Activated CD4-positive, alpha-beta T cell treated with anti-CD3 and anti-CD28 coated beads, Interleukin-2, Interleukin-4, amounts not matched to agents 100 ng/mL and 50 ng/mL, durations not matched to agents 16 hours and 8 hours (primary cell): ENCODE data around the gene CDH13.

Experiments used
- DNase-seq: peaks from one replicate; pipeline ENCODE4 v3.0.0-alpha.2; 2020; ENCODE audit warnings: low spot score

CDH13 gene

DNA sequence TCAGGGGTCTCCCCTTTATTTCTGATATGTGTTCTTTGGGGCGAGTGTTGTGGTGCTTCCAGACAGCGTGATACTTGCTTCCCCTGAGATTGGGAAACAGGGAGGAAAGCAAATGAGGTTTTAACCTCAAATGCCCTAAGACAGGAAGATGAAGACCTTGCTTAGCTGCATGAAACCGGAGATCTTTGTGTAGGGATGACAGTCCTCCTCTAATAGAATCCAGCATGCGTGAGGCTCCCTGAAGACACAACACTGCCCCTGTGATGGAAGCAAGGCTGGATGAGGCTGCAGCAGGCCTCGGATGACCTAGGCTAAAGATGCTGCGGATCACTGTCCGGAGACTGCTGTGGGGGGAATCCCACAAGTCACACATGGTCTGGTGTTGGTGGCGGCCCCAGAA lies 491.0 kb downstream of the CDH13 start:
- DNase-seq = no peak

- DNase-seq = no peak
Measured at GRCh38 chr16:83118365-83118764, 491.6 kb downstream of the CDH13 start.

- no peak for DNase-seq
Measured at GRCh38 chr16:83125999-83126568, 499.3 kb downstream of the CDH13 start.

DNA sequence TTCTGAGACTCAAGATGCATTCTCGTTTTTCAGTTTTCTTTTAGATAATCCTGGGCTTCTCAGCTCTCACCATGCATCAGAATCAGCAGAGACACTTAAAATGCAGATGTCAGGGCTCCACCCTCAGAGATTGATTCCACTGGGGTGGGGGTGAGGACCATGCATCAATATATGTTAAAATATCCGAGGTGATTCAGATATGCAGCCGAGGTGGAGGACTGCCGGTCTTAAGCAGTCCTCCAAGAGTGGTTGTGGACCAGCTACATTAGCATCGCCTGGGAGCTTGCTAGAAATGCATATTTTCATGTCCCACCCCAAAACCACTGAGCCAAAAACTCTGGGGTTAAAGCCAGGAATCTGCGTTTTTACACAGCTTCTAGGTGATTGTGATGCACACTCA lies 501.3 kb downstream of the CDH13 start:
- DNase-seq = no peak

DNA sequence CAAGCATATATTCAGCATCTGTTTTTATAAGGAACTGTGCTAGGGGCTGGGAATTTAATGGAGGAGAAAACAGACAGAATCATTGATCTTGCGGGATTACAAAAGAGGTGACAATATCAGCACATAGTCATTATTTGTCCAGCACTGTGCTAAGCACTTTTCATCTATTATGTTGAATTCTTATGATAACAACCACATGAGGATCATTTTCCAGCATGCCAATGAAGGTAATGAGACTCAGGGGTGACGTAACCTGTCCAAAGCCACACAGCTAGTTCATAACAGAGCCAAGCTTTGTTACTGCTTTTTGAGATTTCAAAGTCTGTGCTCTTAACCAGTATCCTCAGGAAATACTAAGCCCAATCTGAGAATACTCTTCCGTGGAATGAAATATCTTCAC lies 503.3 kb downstream of the CDH13 start:
- no peak for DNase-seq

DNA sequence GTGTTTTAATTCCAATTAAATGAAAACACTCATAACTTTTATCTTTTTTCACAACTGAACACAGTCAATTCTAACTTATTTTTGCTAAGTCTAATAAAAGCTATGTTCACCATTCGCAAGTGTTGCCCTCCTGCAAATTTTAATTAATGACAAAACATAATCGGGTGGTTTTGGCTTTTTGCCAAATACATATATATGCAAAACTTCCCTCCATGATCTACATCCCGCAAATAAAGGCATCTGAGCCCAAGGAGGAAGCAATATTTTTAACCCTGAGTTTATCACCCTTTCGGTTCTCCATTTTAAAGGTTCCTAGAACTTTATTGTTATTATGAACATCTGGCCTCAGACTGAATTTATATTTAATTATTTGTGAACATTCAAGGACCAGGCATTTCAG lies 507.9 kb downstream of the CDH13 start:
- DNase-seq = no peak

GRCh38 chr16:83136419-83136818 lies 509.6 kb downstream of the CDH13 start:
- DNase-seq = no peak

GRCh38 chr16:83136924-83137323 lies 510.2 kb downstream of the CDH13 start:
- no peak for DNase-seq

DNA sequence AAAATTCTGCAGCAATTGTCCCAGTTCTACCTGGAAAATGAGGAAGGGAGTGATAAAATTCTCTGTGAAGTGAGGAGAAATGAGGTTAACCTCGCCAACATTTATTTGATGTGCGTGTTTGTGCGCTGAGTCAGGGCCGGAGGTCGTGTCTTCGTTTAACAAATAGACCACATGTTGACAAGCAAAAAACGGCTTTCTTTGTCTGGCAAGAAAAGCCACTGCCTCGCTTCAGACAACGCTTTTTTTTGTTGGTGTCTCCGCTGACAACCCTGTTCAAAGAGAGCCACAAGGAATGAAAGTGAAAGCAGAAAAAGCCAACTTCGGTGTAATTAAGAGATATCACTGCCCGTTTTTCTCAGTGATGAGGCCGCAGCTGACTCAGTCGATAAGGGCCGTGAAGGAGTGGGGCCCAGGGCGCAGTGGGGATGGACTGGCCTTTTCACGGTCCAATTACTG lies 510.6 kb downstream of the CDH13 start:
- peak; percentile 36 for DNase-seq

GRCh38 chr16:83137894-83138293 lies 511.1 kb downstream of the CDH13 start:
- DNase-seq = no peak

DNA sequence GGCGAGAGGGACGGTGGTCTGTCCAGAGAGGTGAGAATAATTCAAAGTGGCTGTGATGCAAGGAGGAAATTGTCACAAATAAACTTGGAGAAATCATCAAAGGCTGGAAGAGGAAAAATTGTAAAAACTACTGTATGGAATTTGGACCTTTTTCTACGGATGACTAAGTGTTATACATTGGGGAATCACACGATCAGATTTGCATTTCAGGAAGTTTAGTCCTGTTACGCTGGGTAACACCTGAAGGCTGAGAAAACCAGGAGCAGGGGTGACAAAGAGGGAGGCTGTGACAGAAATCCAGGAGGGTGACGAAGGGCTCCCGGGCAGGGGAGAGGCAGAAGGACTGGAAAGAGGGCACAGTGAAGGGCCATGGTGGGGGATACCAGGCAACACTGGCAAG lies 511.7 kb downstream of the CDH13 start:
- DNase-seq = no peak

- no peak for DNase-seq
Measured at GRCh38 chr16:83138976-83139690, 512.4 kb downstream of the CDH13 start.

GRCh38 chr16:83143788-83144187 lies 517.0 kb downstream of the CDH13 start:
- DNase-seq = no peak

GRCh38 chr16:83145297-83145696 lies 518.5 kb downstream of the CDH13 start:
- no peak for DNase-seq

- DNase-seq = no peak
Measured at GRCh38 chr16:83147244-83147643, 520.5 kb downstream of the CDH13 start.

DNA sequence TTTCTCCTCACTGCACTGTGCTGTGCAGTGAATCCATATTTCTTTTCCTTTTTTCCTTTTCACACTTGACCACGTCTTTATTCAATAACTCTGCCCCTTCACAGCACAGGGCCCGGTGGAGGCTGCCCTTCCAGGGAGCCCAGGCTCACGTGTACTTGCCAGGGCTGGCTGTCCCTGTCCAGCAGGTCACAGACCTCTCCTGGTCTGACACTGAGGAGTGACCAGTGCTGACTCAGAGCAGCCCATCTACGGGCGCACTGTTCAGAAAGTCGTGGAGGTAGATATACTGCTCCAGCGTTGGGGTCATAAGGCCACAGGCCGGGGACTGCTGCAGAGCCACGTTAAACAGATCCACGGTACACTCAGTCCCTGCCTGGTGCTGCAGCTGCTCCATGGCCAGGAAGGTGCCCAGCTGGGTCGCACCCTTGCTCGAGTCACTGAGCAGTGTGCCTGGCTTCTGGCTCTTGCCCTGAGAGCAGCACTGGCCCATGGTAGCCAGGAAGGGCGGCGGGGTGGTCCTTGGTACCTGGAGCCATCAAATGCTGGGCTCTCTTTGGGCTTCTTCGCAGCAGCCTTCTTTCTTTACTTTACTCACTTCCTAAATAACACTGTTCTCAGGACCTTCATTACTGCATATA lies 531.7 kb downstream of the CDH13 start:
- DNase-seq = no peak

DNA sequence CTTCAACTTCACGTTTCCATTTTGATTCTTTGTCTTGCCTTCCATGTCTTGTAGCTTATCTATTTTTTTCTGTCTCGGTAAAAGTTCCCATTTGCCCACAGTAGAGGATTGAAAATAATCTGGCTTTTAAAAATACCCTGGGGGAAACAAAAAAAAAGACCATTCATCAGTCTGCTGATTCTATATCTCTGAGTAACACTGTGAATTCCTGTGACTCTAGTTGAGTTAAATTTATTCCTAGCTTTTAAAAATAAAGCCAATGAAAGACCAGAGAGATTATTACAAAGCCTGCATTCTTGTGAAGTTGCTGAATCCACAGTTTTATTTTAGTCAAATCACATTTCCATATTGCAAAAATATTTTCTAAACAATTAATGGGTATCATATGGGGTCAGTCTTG lies 532.3 kb downstream of the CDH13 start:
- no peak for DNase-seq

DNA sequence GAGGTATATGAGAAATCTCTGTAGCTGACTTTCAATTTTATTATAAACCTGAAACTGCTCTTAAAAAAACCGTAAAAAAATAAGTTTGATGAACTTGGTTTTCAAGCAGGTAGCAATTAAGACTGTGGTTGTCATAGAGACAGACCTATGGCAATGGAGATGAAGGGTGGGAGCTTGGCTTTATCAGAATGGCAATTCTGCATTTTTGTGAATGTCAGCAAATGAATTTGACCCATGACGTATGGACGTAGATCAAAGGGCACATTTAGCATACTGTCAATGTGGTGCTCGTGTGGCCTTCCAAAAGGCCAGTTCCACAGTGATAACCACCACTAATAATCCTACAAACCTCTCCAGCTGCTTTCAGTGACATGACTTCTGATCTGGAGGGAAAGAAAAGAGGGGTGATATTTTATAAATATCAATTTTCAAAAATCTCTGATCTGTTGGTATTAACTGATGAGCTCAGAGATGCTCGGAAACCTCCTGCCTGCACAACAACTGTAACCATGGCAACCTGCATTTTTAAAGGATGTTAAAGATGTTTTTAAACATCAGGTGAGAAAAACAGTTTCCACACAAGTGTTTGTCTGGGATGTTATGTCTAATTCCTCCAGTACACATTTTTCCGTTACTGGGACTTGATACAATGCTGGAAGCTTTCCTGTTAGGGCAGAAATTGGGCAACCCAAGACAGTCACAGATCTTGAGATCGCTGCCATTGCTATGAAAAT lies 533.7 kb downstream of the CDH13 start:
- DNase-seq = no peak

- DNase-seq = no peak
Measured at GRCh38 chr16:83162791-83163190, 536.0 kb downstream of the CDH13 start.

DNA sequence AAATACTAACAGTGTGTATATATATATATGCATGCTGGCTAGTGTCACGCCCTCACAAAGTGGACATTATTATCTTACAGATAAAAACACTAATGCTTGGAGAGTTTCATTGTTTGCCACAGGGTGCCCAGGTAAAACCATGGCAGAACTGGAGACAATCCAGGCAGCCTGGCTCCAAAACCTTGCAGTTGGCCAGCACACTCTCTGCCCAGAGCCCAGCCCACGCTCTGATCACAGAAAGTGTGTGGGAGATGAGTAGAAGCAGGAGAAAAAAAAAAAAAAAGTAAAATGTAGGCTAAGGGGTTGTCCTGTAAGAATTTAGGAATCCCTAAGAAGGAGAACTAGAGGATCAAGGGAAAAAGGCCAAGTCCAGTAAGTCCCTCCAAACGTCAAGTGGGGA lies 538.0 kb downstream of the CDH13 start:
- no peak for DNase-seq

- no peak for DNase-seq
Measured at GRCh38 chr16:83171396-83171795, 544.6 kb downstream of the CDH13 start.

DNA sequence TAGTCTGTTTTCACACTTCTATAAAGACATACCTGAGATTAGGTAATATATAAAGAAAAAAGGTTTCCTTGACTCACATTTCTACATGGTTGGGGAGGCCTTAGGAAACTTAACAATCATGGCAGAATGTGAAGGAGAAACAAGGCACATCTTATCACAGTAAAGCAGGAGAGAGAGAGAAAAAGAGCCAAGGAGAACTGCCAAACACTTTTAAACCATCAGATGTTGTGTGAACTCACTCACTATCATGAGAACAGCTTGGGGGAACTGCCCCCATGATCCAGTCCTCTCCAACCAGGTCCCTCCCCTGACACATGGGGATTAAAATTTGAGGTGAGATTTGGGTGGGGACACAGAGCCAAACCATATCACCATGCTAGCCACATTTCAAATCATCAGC lies 547.9 kb downstream of the CDH13 start:
- DNase-seq = no peak

DNA sequence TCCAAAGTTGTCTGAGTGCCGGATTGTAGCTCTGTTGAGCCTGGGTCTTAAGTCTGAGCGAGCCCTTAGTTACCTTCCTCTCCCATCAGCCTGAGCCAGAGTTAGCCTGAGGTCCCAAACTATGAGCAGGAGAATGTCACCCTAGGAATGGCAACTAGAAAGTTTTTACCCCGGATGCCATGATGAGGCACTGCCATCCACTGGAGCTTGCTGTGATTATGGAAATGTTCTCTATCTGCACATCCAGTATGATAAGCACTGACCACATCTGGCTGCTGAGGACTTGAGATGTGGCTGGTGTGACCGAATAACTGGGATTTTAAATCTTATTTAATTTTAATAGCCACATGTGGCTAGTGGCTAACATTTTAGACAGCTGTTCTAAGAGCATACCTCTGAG lies 550.0 kb downstream of the CDH13 start:
- DNase-seq = no peak
